Lung (tissue), 12 donors: ENCODE measurements around the gene ABHD16A. TPM values are rescaled to one million over a fixed set of nuclear protein-coding genes. Genes with fewer than 3 reads are reported as not detected.

ENCODE experiments used
- ATAC-seq: fragments of 200-7000 bp; cut with Tn5 transposase; one replicate; pipeline ENCODE4 v1.9.1; 2020; ENCODE audit warnings: moderate number of reproducible peaks; ENCODE audit not compliant: insufficient read depth, low FRiP score
- DNase-seq, 3 donors: peaks; one replicate each; pipeline ENCODE4 v3.0.0-alpha.2; 2013 to 2017
- H3K27ac ChIP-seq, 2 donors: one replicate each; pipeline ENCODE4 v1.5.1; 2013; ENCODE audit warnings: mild to moderate bottlenecking in 2 of 2, moderate library complexity in 2 of 2, control low read depth in 1 of 2, inconsistent platforms in 1 of 2, low read depth in 1 of 2, low read length in 1 of 2
- H3K27me3 ChIP-seq, 3 donors: one replicate each; pipeline ENCODE4 v1.5.1; 2013; ENCODE audit warnings: low read length in 2 of 3; ENCODE audit not compliant: control insufficient read depth in 3 of 3, insufficient read depth in 3 of 3
- H3K36me3 ChIP-seq, 4 donors: one replicate each; pipeline ENCODE4 v1.5.1; 2013; ENCODE audit warnings: low read length in 4 of 4, mild to moderate bottlenecking in 1 of 4, moderate library complexity in 1 of 4; ENCODE audit not compliant: control insufficient read depth in 4 of 4, insufficient read depth in 4 of 4
- H3K4me1 ChIP-seq, 5 donors: one replicate each; pipeline ENCODE4 v1.5.1; 2013; ENCODE audit warnings: low read length in 5 of 5, mild to moderate bottlenecking in 2 of 5, moderate library complexity in 1 of 5; ENCODE audit not compliant: control insufficient read depth in 5 of 5, insufficient read depth in 5 of 5
- H3K4me3 ChIP-seq: one replicate; pipeline ENCODE4 v1.5.1; 2013; ENCODE audit warnings: mild to moderate bottlenecking, control low read depth, moderate library complexity
- H3K9ac ChIP-seq, 2 donors: one replicate each; pipeline ENCODE4 v1.5.1; 2013; ENCODE audit warnings: low read length in 2 of 2, control low read depth in 1 of 2; ENCODE audit not compliant: insufficient read depth in 1 of 2
- H3K9me3 ChIP-seq, 4 donors: one replicate each; pipeline ENCODE4 v1.5.1; 2013; ENCODE audit warnings: low read length in 3 of 4, mild to moderate bottlenecking in 1 of 4, moderate library complexity in 1 of 4; ENCODE audit not compliant: control insufficient read depth in 4 of 4, insufficient read depth in 3 of 4
- WGBS, 2 donors: extraction: QIAGEN DNeasy Blood & Tissue Kit; methylation state at CpG; one replicate each; pipeline ENCODE4 v1.1.7; 2013; 5-methylcytosine and 5-hydroxymethylcytosine counted together
- polyA plus RNA-seq, 2 donors: library from polyadenylated mRNA; stranded (reverse); fragments of 200-250 nt; gene quantifications; one replicate each; pipeline ENCODE4 v1.2.1, GENCODE V29; 2013
- total RNA-seq, 2 donors: library from RNA; depleted of rRNA in 1 of 2; stranded (reverse); fragments of >200 nt in 1 of 2; gene quantifications; one replicate each; pipeline ENCODE4 v1.2.1, GENCODE V29; 2014 to 2021
- TF ChIP-seq, protein P1 (sequence below): IDR thresholded peaks from 2 replicates; pipeline ENCODE4 v1.5.1; 2012; ENCODE audit warnings: mild to moderate bottlenecking; ENCODE audit errors: control extremely low read depth, extremely low read depth
- donor health status: control.
- donor health status: control.
- donor health status: Bipolar disorder and iron deficiency.
- donor health status: healthy.
- donor health status: DM: yes; HTN: yes; CAD: no.

The ABHD16A gene
- total and polyA plus RNA-seq, 4 donors, result 30.6 to 68.6 (median 53.6) TPM

- Histone ChIP-seq H3K9me3 (no peaks in the 10 kb centered on the region), H3K9ac (no peak overlapping the region), H3K27me3 (no peaks in the 10 kb centered on the region), H3K36me3 (no peaks in the 10 kb centered on the region), H3K4me1 (peaks cover 0 to 8% (median 0%) of the 10 kb centered on the region in 5 donors), H3K27ac (no peak overlapping the region), H3K4me3 (no peak overlapping the region)
- 96 to 100% methylated on average over 3 of the region's 3 CpGs for WGBS, 2 donors
- DNase-seq (no peak), ATAC-seq (no peak)
- TF ChIP-seq, protein P1, sequence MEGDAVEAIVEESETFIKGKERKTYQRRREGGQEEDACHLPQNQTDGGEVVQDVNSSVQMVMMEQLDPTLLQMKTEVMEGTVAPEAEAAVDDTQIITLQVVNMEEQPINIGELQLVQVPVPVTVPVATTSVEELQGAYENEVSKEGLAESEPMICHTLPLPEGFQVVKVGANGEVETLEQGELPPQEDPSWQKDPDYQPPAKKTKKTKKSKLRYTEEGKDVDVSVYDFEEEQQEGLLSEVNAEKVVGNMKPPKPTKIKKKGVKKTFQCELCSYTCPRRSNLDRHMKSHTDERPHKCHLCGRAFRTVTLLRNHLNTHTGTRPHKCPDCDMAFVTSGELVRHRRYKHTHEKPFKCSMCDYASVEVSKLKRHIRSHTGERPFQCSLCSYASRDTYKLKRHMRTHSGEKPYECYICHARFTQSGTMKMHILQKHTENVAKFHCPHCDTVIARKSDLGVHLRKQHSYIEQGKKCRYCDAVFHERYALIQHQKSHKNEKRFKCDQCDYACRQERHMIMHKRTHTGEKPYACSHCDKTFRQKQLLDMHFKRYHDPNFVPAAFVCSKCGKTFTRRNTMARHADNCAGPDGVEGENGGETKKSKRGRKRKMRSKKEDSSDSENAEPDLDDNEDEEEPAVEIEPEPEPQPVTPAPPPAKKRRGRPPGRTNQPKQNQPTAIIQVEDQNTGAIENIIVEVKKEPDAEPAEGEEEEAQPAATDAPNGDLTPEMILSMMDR, result no peak
Observed at GRCh38 chr6:31708224-31708623, 5.1 kb upstream of the ABHD16A start.

GRCh38 chr6:31707701-31708100 lies 4.6 kb upstream of the ABHD16A start:
- H3K9me3 ChIP-seq, result no peaks in the 10 kb centered on the region
- H3K4me1 ChIP-seq, result peaks cover 0 to 8% (median 0%) of the 10 kb centered on the region in 5 donors
- H3K9ac ChIP-seq, result no peak overlapping the region
- H3K27me3 ChIP-seq, result no peaks in the 10 kb centered on the region
- no peaks in the 10 kb centered on the region for H3K36me3 ChIP-seq
- H3K27ac ChIP-seq, result no peak overlapping the region
- TF ChIP-seq, protein P1, result no peak
- DNase-seq (no peak), ATAC-seq (no peak)
- no peak overlapping the region for H3K4me3 ChIP-seq
- WGBS, 2 donors, result 85 to 88% methylated on average over 10 of the region's 10 CpGs

- 62 to 79% methylated on average over 3 of the region's 3 CpGs for WGBS, 2 donors
- H3K4me3 ChIP-seq, result no peak within 1 kb of the TSS
- TF ChIP-seq, protein P1, result no peak
- H3K4me1 ChIP-seq, result peaks cover 5 to 12% (median 6%) of the 10 kb centered on the region in 5 donors
- H3K9ac ChIP-seq, result no peak within 1 kb of the TSS
- H3K9me3 ChIP-seq, result no peaks in the 10 kb centered on the region
- H3K27me3 ChIP-seq, result no peaks in the 10 kb centered on the region
- no peak for DNase-seq
- no peaks in the 10 kb centered on the region for H3K36me3 ChIP-seq
- H3K27ac ChIP-seq, result no peak within 1 kb of the TSS
- ATAC-seq, result no peak
Observed at GRCh38 chr6:31706599-31706998, 3.5 kb upstream of the ABHD16A start, which contains the start of gene LY6G6F. Gene LY6G6F (plus strand): TSS chr6:31706866. CDS start chr6:31706907, 41 bp downstream.

DNA sequence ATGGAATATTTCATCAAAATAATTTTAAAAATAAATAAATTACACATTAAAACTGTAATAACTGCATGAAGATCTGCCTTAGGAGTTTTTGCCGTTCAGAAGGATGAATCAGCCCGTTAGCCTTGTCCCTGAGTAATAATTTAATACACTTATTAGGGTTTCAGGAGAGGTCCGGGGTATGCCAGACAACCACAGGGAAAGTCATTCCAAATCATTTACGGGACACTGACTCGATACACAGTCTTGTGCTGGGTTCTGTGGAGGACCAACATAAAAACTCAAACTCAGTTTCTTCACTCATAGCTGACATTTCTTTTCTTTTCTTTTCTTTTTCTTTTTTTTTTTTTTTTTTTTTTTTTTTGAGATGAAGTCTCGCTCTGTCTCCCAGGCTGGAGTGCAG lies 2.8 kb upstream of the ABHD16A start:
- H3K27me3 ChIP-seq, result no peaks in the 10 kb centered on the region
- no peaks in the 10 kb centered on the region for H3K9me3 ChIP-seq
- WGBS, 2 donors, result 94 to 96% methylated on average over 6 of the region's 6 CpGs
- no peak overlapping the region for H3K9ac ChIP-seq
- ATAC-seq (no peak), DNase-seq (no peak)
- H3K4me3 ChIP-seq, result no peak overlapping the region
- no peak overlapping the region for H3K27ac ChIP-seq
- peaks cover 0 to under 1% (median under 1%) of the 10 kb centered on the region in 4 donors for H3K36me3 ChIP-seq
- TF ChIP-seq, protein P1, result no peak
- H3K4me1 ChIP-seq, result peaks cover 6 to 13% (median 9%) of the 10 kb centered on the region in 5 donors
